GM23338 (cell line): ENCODE results near the gene IL11RA. TPM values are rescaled to one million over a fixed set of nuclear protein-coding genes. Genes with fewer than 3 reads are reported as not detected.

ENCODE experiments used
- ATAC-seq: fragments of 200-7000 bp; cut with Tn5 transposase; 3 replicates; pipeline ENCODE4 v1.9.1; 2020
- DNase-seq: peaks from one replicate; pipeline ENCODE4 v3.0.0-alpha.2; 2015; ENCODE audit warnings: low spot score
- H2AFZ ChIP-seq: fragments of 200-600 bp; sonication (generic); 2 replicates; pipeline ENCODE4 v1.8.0; 2016; ENCODE audit warnings: antibody characterized with exemption, mild to moderate bottlenecking, moderate library complexity
- H3F3A ChIP-seq: fragments of 200-600 bp; sonication (generic); replicated peaks from 2 replicates; pipeline ENCODE4 v1.8.0; 2017; ENCODE audit warnings: antibody characterized with exemption, mixed run types, low read depth
- H3K27ac ChIP-seq: fragments of 200-600 bp; sonication (generic); 2 replicates; pipeline ENCODE4 v1.6.1; 2016; ENCODE audit warnings: low read depth
- H3K27me3 ChIP-seq: fragments of 200-600 bp; sonication (generic); 2 replicates; pipeline ENCODE4 v1.8.0; 2016; ENCODE audit warnings: mild to moderate bottlenecking, mixed run types, moderate library complexity; ENCODE audit not compliant: insufficient read depth
- H3K36me3 ChIP-seq: fragments of 200-600 bp; sonication (generic); 2 replicates; pipeline ENCODE4 v1.8.0; 2016; ENCODE audit warnings: mild to moderate bottlenecking; ENCODE audit not compliant: insufficient read depth
- H3K4me1 ChIP-seq: fragments of 200-600 bp; sonication (generic); 2 replicates; pipeline ENCODE4 v1.8.0; 2016; ENCODE audit warnings: mild to moderate bottlenecking, moderate library complexity; ENCODE audit not compliant: insufficient read depth
- H3K4me2 ChIP-seq: fragments of 200-600 bp; sonication (generic); 2 replicates; pipeline ENCODE4 v1.7.1; 2017; ENCODE audit warnings: mixed run types
- H3K4me3 ChIP-seq: fragments of 200-600 bp; sonication (generic); 2 replicates; pipeline ENCODE4 v1.6.1; 2016; ENCODE audit warnings: mixed run types
- H3K79me2 ChIP-seq: fragments of 200-600 bp; sonication (generic); replicated peaks from 2 replicates; pipeline ENCODE4 v1.8.0; 2017; ENCODE audit warnings: mild to moderate bottlenecking; ENCODE audit not compliant: insufficient read depth
- H3K9me2 ChIP-seq: fragments of 200-600 bp; sonication (generic); 2 replicates; pipeline ENCODE4 v1.8.0; 2017; ENCODE audit not compliant: insufficient read depth
- H4K20me1 ChIP-seq: fragments of 200-600 bp; sonication (generic); replicated peaks from 2 replicates; pipeline ENCODE4 v1.8.0; 2017; ENCODE audit warnings: mild to moderate bottlenecking; ENCODE audit not compliant: insufficient read depth
- H3K27ac Mint-ChIP-seq: 2 replicates; pipeline ENCODE4 v1.8.0; 2020; ENCODE audit warnings: inconsistent platforms, mild to moderate bottlenecking, moderate library complexity, mixed read lengths
- H3K27me3 Mint-ChIP-seq: 3 replicates; pipeline ENCODE4 v1.8.0; 2022; ENCODE audit warnings: low read depth, mild to moderate bottlenecking, moderate library complexity, mixed read lengths, inconsistent platforms; ENCODE audit not compliant: insufficient read depth, poor library complexity
- H3K36me3 Mint-ChIP-seq: 3 replicates; pipeline ENCODE4 v1.8.0; 2021; ENCODE audit warnings: low read depth, mild to moderate bottlenecking, inconsistent platforms, moderate library complexity, mixed read lengths
- H3K4me1 Mint-ChIP-seq: 3 replicates; pipeline ENCODE4 v1.8.0; 2020; ENCODE audit warnings: mild to moderate bottlenecking, inconsistent platforms, mixed read lengths
- H3K4me3 Mint-ChIP-seq: 3 replicates; pipeline ENCODE4 v1.8.0; 2021; ENCODE audit warnings: moderate library complexity, mild to moderate bottlenecking, inconsistent platforms, mixed read lengths
- H3K9me3 Mint-ChIP-seq: 3 replicates; pipeline ENCODE4 v1.8.0; 2020; ENCODE audit warnings: moderate library complexity, mild to moderate bottlenecking, inconsistent platforms, mixed read lengths
- CREB1 ChIP-seq: fragments of 250-450 bp; sonication (Bioruptor Pico); IDR thresholded peaks from 2 replicates; pipeline ENCODE4 v1.5.0; 2020; ENCODE audit warnings: low read depth, mild to moderate bottlenecking, moderate library complexity
- ETS1 ChIP-seq: IDR thresholded peaks from 2 replicates; pipeline ENCODE4 v1.6.1; 2016; ENCODE audit warnings: antibody characterized with exemption
- EZH2 ChIP-seq: fragments of 200-600 bp; sonication (generic); IDR thresholded peaks from one replicate; pipeline ENCODE4 v1.8.0; 2017; ENCODE audit warnings: antibody characterized with exemption, mild to moderate bottlenecking, low read depth; ENCODE audit not compliant: unreplicated experiment
- EZH2phosphoT487 ChIP-seq: fragments of 200-600 bp; sonication (generic); IDR thresholded peaks from one replicate; pipeline ENCODE4 v1.8.1; 2018; ENCODE audit warnings: antibody characterized with exemption; ENCODE audit not compliant: unreplicated experiment
- JUNB ChIP-seq: IDR thresholded peaks from one replicate; pipeline ENCODE4 v1.6.1; 2016; ENCODE audit warnings: antibody characterized with exemption; ENCODE audit not compliant: unreplicated experiment
- NANOG ChIP-seq: IDR thresholded peaks from 2 replicates; pipeline ENCODE4 v1.6.1; 2016; ENCODE audit warnings: antibody characterized with exemption, borderline replicate concordance
- POLR2AphosphoS5 ChIP-seq: IDR thresholded peaks from 2 replicates; pipeline ENCODE4 v1.6.1; 2016; ENCODE audit warnings: antibody characterized with exemption, low read depth
- REST ChIP-seq: IDR thresholded peaks from one replicate; pipeline ENCODE4 v1.6.1; 2018; ENCODE audit warnings: antibody characterized with exemption; ENCODE audit not compliant: unreplicated experiment
- STAT1 ChIP-seq: IDR thresholded peaks from one replicate; pipeline ENCODE4 v1.6.1; 2016; ENCODE audit warnings: antibody characterized with exemption; ENCODE audit not compliant: unreplicated experiment
- ZNF114 ChIP-seq: fragments of 250-450 bp; sonication (Bioruptor Pico); IDR thresholded peaks from 2 replicates; pipeline ENCODE4 v1.5.0; 2020; ENCODE audit warnings: mild to moderate bottlenecking, moderate library complexity
- ZNF331 ChIP-seq: fragments of 250-450 bp; sonication (Bioruptor Pico); IDR thresholded peaks from 2 replicates; pipeline ENCODE4 v1.5.0; 2020; ENCODE audit warnings: low read depth, mild to moderate bottlenecking, moderate library complexity
- polyA plus RNA-seq: library from polyadenylated mRNA; unstranded; fragments of >200 nt; fragmentation: Nextera tagmentation; extraction: Ambion mirVana; gene quantifications from 2 replicates; pipeline ENCODE4 v1.2.1, GENCODE V29; 2016
- total RNA-seq: library from RNA; depleted of rRNA; stranded (reverse); fragments of >200 nt; shearing (Covaris generic); gene quantifications from 2 replicates; pipeline ENCODE4 v1.2.3, GENCODE V29; 2014
- TF ChIP-seq, protein P1 (sequence below), 2 experiments: fragments of 200-600 bp in 1 of 2; sonication (generic) in 1 of 2; conservative IDR thresholded peaks; 2 replicates each; pipeline versions ENCODE4 v1.5.1 to v1.6.1; 2016 to 2017; ENCODE audit warnings: antibody characterized with exemption in 2 of 2, low read depth in 2 of 2, mild to moderate bottlenecking in 2 of 2, moderate library complexity in 1 of 2

Gene IL11RA
- total and polyA plus RNA-seq, 2 experiments from 2014 or later = 3.1 to 5.8 TPM

DNA sequence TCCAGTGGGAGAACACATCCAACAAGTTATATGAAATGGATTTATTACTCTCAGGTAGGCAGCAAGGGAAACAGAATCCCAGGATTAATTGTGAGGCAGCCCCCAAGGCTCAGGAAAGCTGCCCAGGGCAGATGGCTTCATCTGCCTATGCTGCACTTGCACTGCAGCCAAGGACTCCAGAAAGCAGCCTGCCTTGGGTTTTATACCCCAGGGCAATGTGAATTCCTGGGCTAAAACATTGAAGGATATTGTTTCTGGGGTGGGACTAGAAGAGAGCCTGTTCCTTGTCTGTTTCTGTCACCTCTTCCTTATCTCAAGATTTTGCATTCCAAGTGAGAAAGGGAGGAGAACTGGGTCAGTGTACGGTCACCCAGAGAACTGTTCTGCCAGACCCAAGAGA lies 19.3 kb downstream of the IL11RA start:
- peaks cover 2% of the 10 kb centered on the region; the same call in 1 of the 2 replicates for H4K20me1 ChIP-seq
- Mint-ChIP-seq H3K4me1 (peaks cover 3% of the 10 kb centered on the region; the same call in 2 of the 3 replicates), H3K27me3 (peaks cover 14% of the 10 kb centered on the region), H3K4me3 (no peak overlapping the region), H3K36me3 (peaks cover 27% of the 10 kb centered on the region), H3K9me3 (peaks cover 15% of the 10 kb centered on the region), H3K27ac (no peak overlapping the region)
- H3K4me3 ChIP-seq = no peak overlapping the region
- H2AFZ ChIP-seq = no peak overlapping the region
- no peaks in the 10 kb centered on the region for H3K9me2 ChIP-seq
- H3K27me3 ChIP-seq = no peaks in the 10 kb centered on the region
- H3K36me3 ChIP-seq = no peaks in the 10 kb centered on the region
- no peak overlapping the region for H3K27ac ChIP-seq
- H3F3A ChIP-seq = no peaks in the 10 kb centered on the region
- no peak for ATAC-seq
- H3K79me2 ChIP-seq = peaks cover 6% of the 10 kb centered on the region; the same call in 1 of the 2 replicates
- TF ChIP-seq STAT1 (no peak), JUNB (no peak), REST (no peak), ZNF114 (CRISPR knock-in tag) (no peak), POLR2AphosphoS5 (no peak), EZH2 (no peak), NANOG (no peak)
- H3K4me1 ChIP-seq = no peaks in the 10 kb centered on the region
- no peak for DNase-seq
- H3K4me2 ChIP-seq = no peak overlapping the region

GRCh38 chr9:34674440-34674839 lies 22.5 kb downstream of the IL11RA start:
- no peaks in the 10 kb centered on the region for H3K9me2 ChIP-seq
- H3F3A ChIP-seq = no peaks in the 10 kb centered on the region
- H3K79me2 ChIP-seq = no peaks in the 10 kb centered on the region
- no peaks in the 10 kb centered on the region for H3K36me3 ChIP-seq
- Mint-ChIP-seq H3K27ac (no peak overlapping the region), H3K9me3 (peaks cover 9% of the 10 kb centered on the region), H3K36me3 (peaks cover 10% of the 10 kb centered on the region), H3K27me3 (peaks cover 15% of the 10 kb centered on the region), H3K4me3 (no peak overlapping the region), H3K4me1 (peaks cover 3% of the 10 kb centered on the region; the same call in 2 of the 3 replicates)
- no peaks in the 10 kb centered on the region; the same call in 1 of the 2 replicates for H4K20me1 ChIP-seq
- ATAC-seq (no peak), DNase-seq (no peak)
- H3K4me2 ChIP-seq = no peak overlapping the region
- no peak overlapping the region for H3K4me3 ChIP-seq
- no peaks in the 10 kb centered on the region for H3K27me3 ChIP-seq
- no peak overlapping the region for H2AFZ ChIP-seq
- H3K4me1 ChIP-seq = no peaks in the 10 kb centered on the region
- no peak overlapping the region for H3K27ac ChIP-seq
- no peak for TF ChIP-seq CREB1
- no peak for TF ChIP-seq STAT1
- TF ChIP-seq POLR2AphosphoS5 = no peak
- TF ChIP-seq NANOG = no peak
- no peak for TF ChIP-seq ZNF114 (CRISPR knock-in tag)
- TF ChIP-seq ZNF331 (CRISPR knock-in tag) = no peak
- no peak for TF ChIP-seq EZH2phosphoT487
- TF ChIP-seq EZH2 = no peak
- no peak for TF ChIP-seq ETS1
- TF ChIP-seq, protein P1, sequence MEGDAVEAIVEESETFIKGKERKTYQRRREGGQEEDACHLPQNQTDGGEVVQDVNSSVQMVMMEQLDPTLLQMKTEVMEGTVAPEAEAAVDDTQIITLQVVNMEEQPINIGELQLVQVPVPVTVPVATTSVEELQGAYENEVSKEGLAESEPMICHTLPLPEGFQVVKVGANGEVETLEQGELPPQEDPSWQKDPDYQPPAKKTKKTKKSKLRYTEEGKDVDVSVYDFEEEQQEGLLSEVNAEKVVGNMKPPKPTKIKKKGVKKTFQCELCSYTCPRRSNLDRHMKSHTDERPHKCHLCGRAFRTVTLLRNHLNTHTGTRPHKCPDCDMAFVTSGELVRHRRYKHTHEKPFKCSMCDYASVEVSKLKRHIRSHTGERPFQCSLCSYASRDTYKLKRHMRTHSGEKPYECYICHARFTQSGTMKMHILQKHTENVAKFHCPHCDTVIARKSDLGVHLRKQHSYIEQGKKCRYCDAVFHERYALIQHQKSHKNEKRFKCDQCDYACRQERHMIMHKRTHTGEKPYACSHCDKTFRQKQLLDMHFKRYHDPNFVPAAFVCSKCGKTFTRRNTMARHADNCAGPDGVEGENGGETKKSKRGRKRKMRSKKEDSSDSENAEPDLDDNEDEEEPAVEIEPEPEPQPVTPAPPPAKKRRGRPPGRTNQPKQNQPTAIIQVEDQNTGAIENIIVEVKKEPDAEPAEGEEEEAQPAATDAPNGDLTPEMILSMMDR (conservative IDR thresholded peaks at IDR 0.05; ENCODE audit: low read depth in 2 of 2) = no peak
- no peak for TF ChIP-seq REST
- no peak for TF ChIP-seq JUNB
